Bronchial smooth muscle cell (primary cell): ENCODE measurements around the gene BORCS8. TPM values are rescaled to one million over a fixed set of nuclear protein-coding genes. Genes with fewer than 3 reads are reported as not detected.

Experiments used
- total RNA-seq: library from RNA; depleted of rRNA; stranded (reverse); fragments of >200 nt; gene quantifications from 2 replicates; pipeline ENCODE4 v1.2.1, GENCODE V29; 2014

The BORCS8 gene
- 11.5 and 12.1 TPM in 2 replicates for total RNA-seq

GRCh38 chr19:19192078-19192882 is at the start of gene BORCS8, which contains the start of gene RFXANK:
BORCS8 (minus strand) TSS chr19:19192152; CDS start chr19:19192117, 35 bp downstream.
RFXANK (plus strand) TSS chr19:19192258; CDS start chr19:19193947, 1,689 bp downstream.

DNA sequence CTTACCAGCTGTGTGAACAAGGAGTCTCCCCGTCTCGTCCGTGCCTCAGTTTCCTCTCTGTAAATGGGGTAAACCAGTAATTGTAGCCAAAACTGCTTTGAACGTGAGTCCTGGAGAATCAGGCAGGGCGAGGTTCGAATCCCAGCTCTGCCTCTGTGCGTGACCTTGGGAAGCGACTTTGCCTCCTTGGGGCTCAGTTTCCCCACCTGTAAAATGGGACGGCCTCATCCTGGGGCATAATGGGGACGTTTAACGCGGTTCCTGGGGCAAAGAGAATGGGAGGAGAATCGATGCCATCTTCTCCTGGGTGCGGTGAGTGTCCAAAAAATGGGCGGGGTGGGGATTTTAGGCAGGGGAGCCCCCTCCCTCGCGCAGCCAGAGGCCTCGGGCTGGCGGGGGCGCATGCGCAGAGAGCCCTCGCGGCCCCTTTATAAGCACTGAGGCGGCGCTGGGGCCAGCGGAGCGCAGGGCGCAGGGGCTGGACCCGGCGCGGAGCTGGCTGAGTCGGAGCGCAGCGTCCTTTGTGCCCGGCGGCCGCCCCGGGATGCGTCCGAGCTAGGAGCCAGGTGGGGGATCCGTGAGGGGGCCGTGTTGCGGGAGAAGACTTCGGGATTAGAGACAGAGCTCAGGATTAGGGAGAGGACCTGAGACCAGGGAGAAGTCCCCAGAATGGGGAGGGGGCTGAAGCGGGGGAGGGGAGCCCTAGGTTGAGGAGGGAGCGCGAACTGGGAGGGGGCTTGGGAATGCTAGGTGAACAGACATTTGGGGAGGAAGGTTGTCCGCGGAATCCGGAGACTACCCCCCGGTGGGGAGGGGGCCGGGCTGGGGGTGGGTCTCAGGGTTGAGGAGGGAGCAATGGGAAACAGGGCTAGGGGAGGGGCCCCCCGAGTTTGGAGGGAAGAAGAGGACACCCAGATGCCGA is 19.8 kb upstream of the BORCS8 start, which contains the start of gene NCAN:
NCAN (plus strand) TSS at position 460 of the 922 bp plus-strand sequence. CDS start 4,996 bp downstream, outside the sequence.

GRCh38 chr19:19203012-19203856 is 11.3 kb upstream of the BORCS8 start, which contains the start of gene NR2C2AP:
NR2C2AP (minus strand) TSS chr19:19203414; CDS start chr19:19203060, 354 bp downstream.

GRCh38 chr19:19170053-19170872 is 21.7 kb downstream of the BORCS8 start, which contains the start of gene MEF2B:
MEF2B (minus strand) TSS chr19:19170263; CDS start chr19:19150735, 19,528 bp downstream.

DNA sequence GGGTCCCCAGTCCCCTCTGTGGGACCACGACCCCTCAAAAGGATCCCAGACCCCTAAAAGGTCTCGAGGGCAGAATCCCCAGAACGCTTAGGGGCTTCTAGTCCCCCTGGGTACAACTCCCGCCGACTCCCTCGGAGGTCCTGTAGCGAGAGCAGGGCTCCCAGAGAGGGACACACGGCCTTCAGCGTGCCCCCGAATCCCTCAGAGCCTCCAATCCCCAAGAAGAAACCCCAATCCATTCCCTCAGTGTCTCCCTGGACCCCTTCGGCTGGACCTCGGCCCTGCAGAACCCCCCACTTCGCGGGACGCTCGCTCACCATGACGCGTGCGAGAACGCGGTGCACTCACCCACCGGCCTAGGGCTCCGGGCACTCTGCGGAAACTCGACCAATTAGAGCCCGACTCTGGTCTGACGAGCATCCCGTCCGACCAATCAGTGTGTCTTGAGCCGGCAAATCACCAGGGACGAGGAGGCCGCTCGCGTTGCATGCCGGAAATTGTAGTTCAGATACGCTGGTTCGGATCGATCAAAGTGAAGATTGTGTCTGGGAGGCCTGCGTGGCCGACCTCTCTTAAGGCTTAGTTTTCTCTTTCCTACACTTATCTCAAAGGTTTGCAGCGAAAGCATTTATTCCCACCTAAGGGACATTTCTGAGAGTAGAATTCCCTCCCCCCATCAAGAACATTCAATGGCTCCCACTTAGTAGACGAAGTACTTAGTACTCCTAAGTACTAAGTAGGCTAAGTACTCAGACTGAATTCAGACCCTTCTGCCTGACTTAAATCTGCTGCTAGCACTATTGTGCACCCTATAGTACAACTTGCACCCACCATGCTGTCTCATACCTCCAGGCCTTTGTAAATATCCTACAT is 53.6 kb downstream of the BORCS8 start, which contains the start of gene TMEM161A:
TMEM161A (minus strand) TSS at position 370 of the 873 bp plus-strand sequence; CDS start at position 320, 50 bp downstream.

Other genes with a start within 250 kb of the BORCS8 start
- gene SUGP2, start 158.6 kb downstream of the BORCS8 start, total RNA-seq, result 21.5 and 26.0 TPM in 2 replicates
- gene ARMC6, start 158.5 kb downstream of the BORCS8 start, total RNA-seq, result 36.1 and 42.0 TPM in 2 replicates
- gene SLC25A42, start 128.2 kb downstream of the BORCS8 start, total RNA-seq, result 4.5 and 6.0 TPM in 2 replicates
- gene TMEM161A, start 53.7 kb downstream of the BORCS8 start, total RNA-seq, result 18.8 and 22.2 TPM in 2 replicates
- gene MEF2B, start 21.9 kb downstream of the BORCS8 start, total RNA-seq, result under 0.01 and 0.34 TPM in 2 replicates
- gene RFXANK, start 106 bp upstream of the BORCS8 start, total RNA-seq, result 67.5 and 70.0 TPM in 2 replicates
- 3.0 and 3.3 TPM in 2 replicates for gene NR2C2AP, start 11.3 kb upstream of the BORCS8 start, total RNA-seq
- under 0.01 TPM in 1 of 2 replicates, not detected in the other for gene NCAN, start 19.8 kb upstream of the BORCS8 start, total RNA-seq
- gene TM6SF2, start 81.1 kb upstream of the BORCS8 start, total RNA-seq, result 0.95 and 1.1 TPM in 2 replicates
- gene SUGP1, start 128.4 kb upstream of the BORCS8 start, total RNA-seq, result 27.9 and 29.9 TPM in 2 replicates
- 26.3 and 31.6 TPM in 2 replicates for gene MAU2, start 128.7 kb upstream of the BORCS8 start, total RNA-seq
- gene GATAD2A, start 213.5 kb upstream of the BORCS8 start, total RNA-seq, result 20.2 and 20.8 TPM in 2 replicates